Fibroblast of skin of left biceps (primary cell): Measurements from ENCODE around the gene DBX1.

Source experiments
- DNase-seq, 2 experiments: peaks; one replicate each; pipeline ENCODE4 v3.0.0-alpha.2; 2013; ENCODE audit warnings: low read depth in 2 of 2

The DBX1 gene

DNA sequence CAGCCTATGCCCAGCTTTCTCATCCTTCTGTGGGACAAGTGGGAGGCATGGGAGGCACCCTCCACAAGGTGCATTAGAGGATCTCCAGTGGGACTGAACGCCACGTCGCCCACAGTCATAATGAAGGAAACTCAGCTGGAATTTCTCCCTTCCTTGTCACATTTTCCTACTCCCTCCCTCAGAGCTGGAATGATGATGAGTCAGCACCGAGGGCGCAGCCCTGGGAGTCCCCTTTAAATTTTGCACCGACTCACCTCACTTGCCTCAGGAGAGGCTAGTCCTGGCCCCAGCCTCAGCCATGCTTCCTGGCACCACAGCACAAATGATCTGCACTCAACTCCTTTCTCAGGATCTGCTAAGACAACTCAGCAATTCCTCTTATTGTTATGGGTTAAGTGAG lies 34.3 kb downstream of the DBX1 start:
- DNase-seq: no peak

DNA sequence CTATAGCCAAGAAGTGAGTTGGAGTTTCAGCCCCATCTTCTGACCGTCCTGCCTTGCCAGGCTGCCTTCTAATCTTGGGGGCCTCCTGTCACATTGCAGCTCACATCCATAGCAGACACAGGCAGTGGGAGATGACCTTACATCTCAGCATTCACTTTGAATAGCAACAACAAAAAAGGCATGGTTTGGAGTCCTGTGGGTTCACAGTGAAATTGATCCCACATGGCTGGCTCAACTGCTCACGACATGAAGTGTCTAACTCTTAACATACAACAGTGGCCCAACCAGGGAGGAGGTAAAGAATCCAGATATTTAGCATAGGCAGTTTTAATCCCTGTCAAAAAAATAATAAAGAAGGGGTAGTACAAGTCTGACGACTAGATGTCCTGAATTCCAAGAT lies 38.1 kb downstream of the DBX1 start:
- DNase-seq: no peak

DNA sequence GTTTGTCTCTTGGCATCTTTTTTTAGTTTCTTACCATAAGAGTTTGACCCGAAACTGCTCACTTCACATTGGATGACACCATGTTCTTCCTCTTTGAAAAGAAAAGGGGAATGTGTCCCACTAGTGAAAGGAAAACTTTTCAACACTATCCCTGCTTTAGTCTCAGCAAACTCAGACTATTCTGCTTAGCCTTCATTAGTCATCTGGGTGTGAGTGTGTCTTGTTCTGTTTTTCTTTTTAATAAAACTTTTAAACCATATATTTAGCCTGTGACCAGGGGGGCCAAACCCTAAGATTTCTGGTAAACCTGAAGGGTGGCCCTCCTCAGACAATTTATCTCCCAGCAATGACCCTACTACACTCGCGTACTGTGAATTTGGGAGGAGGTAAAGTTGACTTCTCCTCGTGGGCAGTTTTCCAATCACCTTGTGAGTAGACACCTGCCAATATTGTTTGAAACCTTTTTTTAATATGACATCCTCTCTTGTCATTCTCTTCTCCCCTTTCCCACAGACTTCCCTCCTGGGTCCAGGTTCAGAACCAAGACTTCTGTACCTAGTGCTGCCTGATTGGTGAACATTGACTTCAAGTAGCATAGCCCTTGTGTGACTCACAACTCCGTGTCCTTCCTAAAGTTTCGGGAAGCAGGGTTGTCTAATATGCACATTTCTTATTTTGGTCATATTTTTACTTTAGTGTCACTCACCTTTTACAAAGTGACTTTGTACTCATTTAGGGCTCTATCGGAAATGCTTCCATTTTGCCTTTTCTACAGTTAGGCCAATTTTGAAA lies 39.9 kb downstream of the DBX1 start:
- no peak for DNase-seq

DNA sequence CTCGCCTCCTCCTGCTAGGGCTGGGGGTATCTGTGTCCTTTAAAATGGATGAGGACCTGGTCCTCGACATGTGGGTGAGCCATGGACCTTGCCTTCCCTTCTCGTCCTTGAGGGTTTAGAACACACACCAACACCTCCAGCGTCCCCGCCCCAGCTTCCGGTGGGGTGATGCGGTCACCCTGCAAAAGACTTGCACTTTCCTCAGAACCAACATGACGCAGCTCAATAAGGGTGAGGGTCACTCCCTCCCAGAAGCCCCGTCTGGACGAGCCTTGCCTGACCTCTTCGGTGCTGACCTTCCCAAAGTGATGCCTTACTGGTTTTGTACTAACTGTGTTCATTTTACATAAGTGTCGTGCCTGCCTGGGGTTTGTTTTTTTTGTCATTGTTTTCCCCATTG lies 41.0 kb downstream of the DBX1 start:
- DNase-seq: no peak

DNA sequence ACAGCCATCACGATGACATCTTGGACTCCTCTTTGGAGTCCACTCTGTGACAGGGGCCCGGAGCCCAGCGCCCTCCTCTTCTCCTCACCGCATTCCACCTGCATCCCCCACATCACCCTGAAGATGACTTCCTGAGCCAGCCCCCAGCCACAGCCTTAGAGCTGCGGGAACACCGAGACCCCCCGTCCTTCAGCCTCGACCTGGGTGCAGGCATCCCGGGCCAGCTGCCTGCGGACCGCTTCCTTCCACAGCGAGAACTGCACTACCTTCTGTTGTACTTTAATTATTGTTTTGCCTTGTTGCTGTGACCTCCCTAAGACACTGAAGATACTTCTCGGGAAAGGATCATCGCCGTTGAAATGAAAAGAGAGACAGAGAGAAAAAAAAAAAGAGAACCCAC lies 42.1 kb downstream of the DBX1 start:
- no peak for DNase-seq

DNA sequence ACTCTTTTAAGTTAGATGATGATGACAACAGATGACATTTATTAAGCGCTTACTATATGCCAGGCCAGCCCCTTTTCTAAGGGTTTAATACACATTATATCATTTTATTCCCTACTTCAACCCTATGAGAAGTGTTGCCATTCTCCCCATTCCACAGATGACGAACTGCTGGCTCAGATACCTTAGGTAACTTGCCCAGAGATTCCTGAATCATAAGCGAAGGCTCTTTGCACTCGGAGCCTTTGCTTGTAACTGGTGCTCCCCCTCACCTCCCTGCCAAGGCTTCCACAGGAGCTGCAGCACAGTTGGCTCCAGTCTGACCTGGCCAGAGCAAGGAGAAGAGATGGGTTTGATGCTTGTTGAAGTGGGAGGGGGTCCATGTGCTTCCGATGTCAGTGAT lies 43.0 kb downstream of the DBX1 start:
- DNase-seq: no peak

DNA sequence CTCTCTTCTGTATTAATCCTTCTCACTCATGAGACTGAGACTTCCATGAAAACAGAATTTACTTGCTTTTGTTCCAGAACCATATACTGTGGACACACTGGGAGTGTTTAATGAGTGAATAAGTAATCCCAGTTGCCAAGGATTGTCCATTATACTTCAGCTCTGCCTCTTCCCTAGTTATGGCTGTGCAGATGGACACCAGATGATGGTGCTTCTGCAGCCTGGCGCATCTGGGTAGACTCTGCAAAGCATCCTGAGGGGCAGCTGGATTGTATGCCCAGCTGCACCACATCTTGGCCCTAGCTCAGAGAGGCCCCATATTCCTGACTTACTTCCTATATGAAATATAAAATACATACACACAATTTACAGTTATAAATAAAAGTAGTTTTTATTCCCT lies 43.5 kb downstream of the DBX1 start:
- DNase-seq: no peak

DNA sequence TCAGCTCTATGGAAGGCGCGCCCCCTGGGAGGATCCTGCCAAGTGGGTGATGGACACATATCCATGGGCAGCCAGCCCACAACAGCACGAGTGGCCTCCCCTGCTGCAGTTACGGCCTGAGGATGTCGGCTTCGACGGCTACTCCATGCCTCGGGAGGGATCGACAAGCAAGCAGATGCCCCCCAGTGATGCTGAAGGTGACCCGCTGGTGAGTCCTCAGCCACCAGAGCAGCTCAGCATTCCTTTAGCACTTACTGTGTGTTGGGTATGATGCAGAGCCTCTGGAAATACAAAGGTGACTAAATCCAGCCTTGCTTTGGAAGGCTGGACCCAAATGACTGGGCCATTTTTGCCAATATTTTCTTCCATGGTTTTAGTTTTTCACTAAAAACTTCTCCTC lies 45.7 kb downstream of the DBX1 start:
- DNase-seq: no peak

DNA sequence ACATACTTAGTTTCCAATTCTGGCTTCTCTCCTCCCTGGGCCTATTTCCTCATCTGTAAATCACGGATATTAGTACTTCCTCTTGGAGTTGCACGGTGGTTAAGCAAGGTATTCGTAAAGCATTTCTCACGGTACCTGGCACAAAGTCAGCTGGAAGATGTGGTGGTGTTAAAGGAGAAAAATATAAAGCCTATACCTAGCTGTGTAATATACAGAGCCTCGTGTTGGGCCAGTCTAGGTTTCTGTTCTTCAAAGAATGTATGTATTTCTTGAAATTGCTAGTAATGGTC lies 47.2 kb downstream of the DBX1 start:
- DNase-seq: no peak

DNA sequence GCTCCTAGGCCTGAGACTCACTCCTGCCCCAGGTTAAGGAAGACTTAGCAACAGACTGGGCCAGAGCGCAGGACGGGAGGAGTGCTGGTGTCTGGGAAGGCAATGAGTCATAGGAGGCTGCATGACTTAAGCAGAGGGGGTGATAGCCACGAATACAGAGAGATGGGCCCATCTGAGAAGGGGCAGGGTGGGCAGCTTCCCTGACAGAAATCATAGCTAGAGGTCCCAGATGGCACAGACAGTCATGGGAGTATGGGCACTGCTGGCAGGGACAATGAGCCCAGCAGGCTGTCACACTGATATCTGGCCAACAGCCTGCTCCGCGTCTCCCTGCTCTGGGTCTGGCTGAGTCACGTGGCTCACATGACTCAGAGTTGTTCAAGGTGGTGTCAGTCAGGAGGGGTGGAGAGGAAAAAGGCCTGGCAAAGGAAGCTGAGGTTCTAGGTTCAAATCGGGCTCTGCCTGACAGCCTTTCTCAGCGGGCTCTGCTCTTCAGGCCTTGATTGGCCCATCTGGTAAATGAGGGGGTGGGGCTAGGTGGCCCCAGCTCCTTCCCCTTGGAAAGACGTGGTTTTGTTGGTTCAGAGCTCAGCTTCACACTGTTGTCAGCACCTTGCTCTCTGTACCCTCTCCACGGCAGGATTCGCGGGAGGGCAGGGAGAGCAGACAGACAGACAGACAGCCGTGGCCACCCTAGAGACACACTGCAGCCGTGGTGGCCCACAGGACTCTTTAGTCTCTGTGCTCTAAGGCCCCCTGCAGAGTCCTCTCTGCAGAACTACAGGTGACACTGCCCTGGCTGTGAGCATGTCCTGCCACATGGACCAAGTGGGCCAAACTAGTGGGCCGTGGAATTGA lies 47.8 kb downstream of the DBX1 start:
- peak; percentile 68 to 73 for DNase-seq

DNA sequence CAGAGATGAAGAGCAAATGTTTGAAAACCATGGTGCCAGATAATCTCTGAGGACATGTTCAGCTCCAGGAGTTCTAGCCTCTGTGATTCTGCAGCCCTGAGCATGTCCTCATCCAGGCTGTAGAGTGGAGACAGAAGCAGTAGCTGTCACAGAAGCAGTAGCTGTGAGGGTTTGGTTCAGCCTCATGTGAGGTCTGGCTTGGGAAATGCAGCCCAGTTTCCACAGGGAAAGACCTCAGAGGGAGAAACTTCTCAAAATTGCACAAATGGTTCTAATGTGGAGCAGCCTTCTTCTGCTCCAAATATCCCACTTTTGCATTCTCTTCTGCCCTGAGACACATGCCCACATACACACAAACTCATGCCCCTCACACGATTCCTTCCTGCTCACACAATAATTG lies 48.4 kb downstream of the DBX1 start:
- DNase-seq: no peak

DNA sequence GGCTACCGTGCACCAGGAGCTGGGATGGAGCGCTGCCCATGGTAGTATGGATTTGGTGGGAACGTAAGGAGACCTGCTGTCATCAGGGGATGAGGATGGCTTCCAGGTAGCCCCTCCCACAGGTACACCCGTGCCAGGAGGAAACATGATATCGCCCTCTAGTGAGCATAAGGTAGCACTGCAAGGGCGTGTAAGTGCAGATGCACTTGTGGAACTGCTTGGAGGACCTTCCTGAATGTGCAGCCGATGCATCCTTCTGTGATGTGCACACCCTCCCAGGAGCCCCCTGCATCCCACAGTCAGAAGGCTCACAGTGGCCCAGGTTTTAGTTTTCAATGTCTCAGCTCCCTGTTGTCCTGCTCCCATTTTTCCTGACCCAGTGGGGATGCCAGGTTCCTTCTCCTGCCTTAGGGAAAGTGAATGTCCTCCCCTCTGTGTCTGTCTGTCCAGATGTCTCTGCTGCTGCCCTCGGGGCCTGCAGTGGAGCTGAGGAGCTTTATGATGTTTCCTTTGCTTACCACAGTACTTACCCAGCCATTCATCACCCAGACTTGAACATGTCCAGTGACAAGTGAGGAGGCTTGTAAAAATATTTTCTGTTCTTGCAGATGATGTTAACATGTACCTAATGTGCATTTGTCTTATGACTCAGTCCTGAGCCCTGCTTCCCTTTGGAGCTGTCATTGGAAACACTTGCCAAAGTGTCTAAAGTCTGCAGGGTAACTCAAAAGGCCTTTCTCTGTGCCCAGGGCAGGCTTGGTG lies 49.2 kb downstream of the DBX1 start:
- DNase-seq: peak in 1 of 2 experiments; percentile 65

DNA sequence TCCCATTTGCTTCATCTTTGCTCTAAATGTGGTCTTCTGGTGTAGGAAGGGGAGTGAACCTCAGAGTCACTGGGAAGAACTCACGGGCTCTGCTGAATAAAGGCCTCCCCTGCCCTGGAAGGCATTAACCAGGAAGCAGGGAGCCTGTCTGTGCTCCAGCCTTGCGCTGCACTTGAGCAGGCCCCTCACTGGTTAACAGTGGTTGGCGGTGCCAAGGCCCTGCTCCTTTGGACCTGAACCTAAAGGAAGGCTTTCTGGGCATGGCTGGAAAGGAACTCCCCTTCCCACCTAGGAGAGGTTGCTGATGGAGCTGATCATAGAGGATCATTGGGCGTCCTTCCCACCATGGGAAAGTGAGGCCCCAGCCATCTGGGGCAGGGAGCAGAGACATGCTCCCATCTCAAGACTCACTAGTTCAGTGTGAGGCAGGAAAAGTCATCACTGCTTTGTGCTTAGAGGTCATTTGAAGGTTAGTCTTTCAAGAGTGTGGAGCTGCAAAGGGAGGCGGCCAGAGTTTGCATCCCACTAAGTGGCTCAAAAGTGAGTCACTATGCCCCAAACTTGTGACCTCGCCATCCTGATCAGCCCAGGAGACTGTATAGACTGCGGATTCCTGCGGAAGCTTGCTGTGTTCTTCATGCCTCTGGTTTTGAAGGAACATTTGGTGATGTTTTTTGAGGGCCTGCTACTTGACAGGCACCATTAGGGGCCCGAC lies 50.4 kb downstream of the DBX1 start:
- no peak for DNase-seq
